GM23338 (cell line): Measurements from ENCODE around the gene GRAMD1B. TPM values are rescaled to one million over a fixed set of nuclear protein-coding genes. Genes with fewer than 3 reads are reported as not detected.

ENCODE experiments used
- ATAC-seq: fragments of 200-7000 bp; cut with Tn5 transposase; 3 replicates; pipeline ENCODE4 v1.9.1; 2020
- DNase-seq: peaks from one replicate; pipeline ENCODE4 v3.0.0-alpha.2; 2015; ENCODE audit warnings: low spot score
- H2AFZ ChIP-seq: fragments of 200-600 bp; sonication (generic); 2 replicates; pipeline ENCODE4 v1.8.0; 2016; ENCODE audit warnings: antibody characterized with exemption, mild to moderate bottlenecking, moderate library complexity
- H3F3A ChIP-seq: fragments of 200-600 bp; sonication (generic); replicated peaks from 2 replicates; pipeline ENCODE4 v1.8.0; 2017; ENCODE audit warnings: antibody characterized with exemption, mixed run types, low read depth
- H3K27ac ChIP-seq: fragments of 200-600 bp; sonication (generic); 2 replicates; pipeline ENCODE4 v1.6.1; 2016; ENCODE audit warnings: low read depth
- H3K27me3 ChIP-seq: fragments of 200-600 bp; sonication (generic); 2 replicates; pipeline ENCODE4 v1.8.0; 2016; ENCODE audit warnings: mild to moderate bottlenecking, mixed run types, moderate library complexity; ENCODE audit not compliant: insufficient read depth
- H3K36me3 ChIP-seq: fragments of 200-600 bp; sonication (generic); 2 replicates; pipeline ENCODE4 v1.8.0; 2016; ENCODE audit warnings: mild to moderate bottlenecking; ENCODE audit not compliant: insufficient read depth
- H3K4me1 ChIP-seq: fragments of 200-600 bp; sonication (generic); 2 replicates; pipeline ENCODE4 v1.8.0; 2016; ENCODE audit warnings: mild to moderate bottlenecking, moderate library complexity; ENCODE audit not compliant: insufficient read depth
- H3K4me2 ChIP-seq: fragments of 200-600 bp; sonication (generic); 2 replicates; pipeline ENCODE4 v1.7.1; 2017; ENCODE audit warnings: mixed run types
- H3K4me3 ChIP-seq: fragments of 200-600 bp; sonication (generic); 2 replicates; pipeline ENCODE4 v1.6.1; 2016; ENCODE audit warnings: mixed run types
- H3K79me2 ChIP-seq: fragments of 200-600 bp; sonication (generic); replicated peaks from 2 replicates; pipeline ENCODE4 v1.8.0; 2017; ENCODE audit warnings: mild to moderate bottlenecking; ENCODE audit not compliant: insufficient read depth
- H3K9me2 ChIP-seq: fragments of 200-600 bp; sonication (generic); 2 replicates; pipeline ENCODE4 v1.8.0; 2017; ENCODE audit not compliant: insufficient read depth
- H4K20me1 ChIP-seq: fragments of 200-600 bp; sonication (generic); replicated peaks from 2 replicates; pipeline ENCODE4 v1.8.0; 2017; ENCODE audit warnings: mild to moderate bottlenecking; ENCODE audit not compliant: insufficient read depth
- H3K27ac Mint-ChIP-seq: 2 replicates; pipeline ENCODE4 v1.8.0; 2020; ENCODE audit warnings: inconsistent platforms, mild to moderate bottlenecking, moderate library complexity, mixed read lengths
- H3K27me3 Mint-ChIP-seq: 3 replicates; pipeline ENCODE4 v1.8.0; 2022; ENCODE audit warnings: low read depth, mild to moderate bottlenecking, moderate library complexity, mixed read lengths, inconsistent platforms; ENCODE audit not compliant: insufficient read depth, poor library complexity
- H3K36me3 Mint-ChIP-seq: 3 replicates; pipeline ENCODE4 v1.8.0; 2021; ENCODE audit warnings: low read depth, mild to moderate bottlenecking, inconsistent platforms, moderate library complexity, mixed read lengths
- H3K4me1 Mint-ChIP-seq: 3 replicates; pipeline ENCODE4 v1.8.0; 2020; ENCODE audit warnings: mild to moderate bottlenecking, inconsistent platforms, mixed read lengths
- H3K4me3 Mint-ChIP-seq: 3 replicates; pipeline ENCODE4 v1.8.0; 2021; ENCODE audit warnings: moderate library complexity, mild to moderate bottlenecking, inconsistent platforms, mixed read lengths
- H3K9me3 Mint-ChIP-seq: 3 replicates; pipeline ENCODE4 v1.8.0; 2020; ENCODE audit warnings: moderate library complexity, mild to moderate bottlenecking, inconsistent platforms, mixed read lengths
- CREB1 ChIP-seq: fragments of 250-450 bp; sonication (Bioruptor Pico); IDR thresholded peaks from 2 replicates; pipeline ENCODE4 v1.5.0; 2020; ENCODE audit warnings: low read depth, mild to moderate bottlenecking, moderate library complexity
- CTCF ChIP-seq, 2 experiments: fragments of 200-600 bp in 1 of 2; sonication (generic) in 1 of 2; conservative IDR thresholded peaks; 2 replicates each; pipeline versions ENCODE4 v1.5.1 to v1.6.1; 2016 to 2017; ENCODE audit warnings: antibody characterized with exemption in 2 of 2, low read depth in 2 of 2, mild to moderate bottlenecking in 2 of 2, moderate library complexity in 1 of 2
- ETS1 ChIP-seq: IDR thresholded peaks from 2 replicates; pipeline ENCODE4 v1.6.1; 2016; ENCODE audit warnings: antibody characterized with exemption
- EZH2 ChIP-seq: fragments of 200-600 bp; sonication (generic); IDR thresholded peaks from one replicate; pipeline ENCODE4 v1.8.0; 2017; ENCODE audit warnings: antibody characterized with exemption, mild to moderate bottlenecking, low read depth; ENCODE audit not compliant: unreplicated experiment
- EZH2phosphoT487 ChIP-seq: fragments of 200-600 bp; sonication (generic); IDR thresholded peaks from one replicate; pipeline ENCODE4 v1.8.1; 2018; ENCODE audit warnings: antibody characterized with exemption; ENCODE audit not compliant: unreplicated experiment
- JUNB ChIP-seq: IDR thresholded peaks from one replicate; pipeline ENCODE4 v1.6.1; 2016; ENCODE audit warnings: antibody characterized with exemption; ENCODE audit not compliant: unreplicated experiment
- NANOG ChIP-seq: IDR thresholded peaks from 2 replicates; pipeline ENCODE4 v1.6.1; 2016; ENCODE audit warnings: antibody characterized with exemption, borderline replicate concordance
- POLR2AphosphoS5 ChIP-seq: IDR thresholded peaks from 2 replicates; pipeline ENCODE4 v1.6.1; 2016; ENCODE audit warnings: antibody characterized with exemption, low read depth
- REST ChIP-seq: IDR thresholded peaks from one replicate; pipeline ENCODE4 v1.6.1; 2018; ENCODE audit warnings: antibody characterized with exemption; ENCODE audit not compliant: unreplicated experiment
- STAT1 ChIP-seq: IDR thresholded peaks from one replicate; pipeline ENCODE4 v1.6.1; 2016; ENCODE audit warnings: antibody characterized with exemption; ENCODE audit not compliant: unreplicated experiment
- ZNF114 ChIP-seq: fragments of 250-450 bp; sonication (Bioruptor Pico); IDR thresholded peaks from 2 replicates; pipeline ENCODE4 v1.5.0; 2020; ENCODE audit warnings: mild to moderate bottlenecking, moderate library complexity
- ZNF331 ChIP-seq: fragments of 250-450 bp; sonication (Bioruptor Pico); IDR thresholded peaks from 2 replicates; pipeline ENCODE4 v1.5.0; 2020; ENCODE audit warnings: low read depth, mild to moderate bottlenecking, moderate library complexity
- ZNF462 ChIP-seq: fragments of 250-450 bp; sonication (Bioruptor Pico); IDR thresholded peaks from 2 replicates; pipeline ENCODE4 v1.5.0; 2020; ENCODE audit warnings: mild to moderate bottlenecking, moderate library complexity
- polyA plus RNA-seq: library from polyadenylated mRNA; unstranded; fragments of >200 nt; fragmentation: Nextera tagmentation; extraction: Ambion mirVana; gene quantifications from 2 replicates; pipeline ENCODE4 v1.2.1, GENCODE V29; 2016
- total RNA-seq: library from RNA; depleted of rRNA; stranded (reverse); fragments of >200 nt; shearing (Covaris generic); gene quantifications from 2 replicates; pipeline ENCODE4 v1.2.3, GENCODE V29; 2014

GRAMD1B gene
- total and polyA plus RNA-seq, 2 experiments from 2014 or later, result 3.7 to 24.3 TPM

GRCh38 chr11:123570939-123571580 is 141.0 kb downstream of the GRAMD1B start:
- Histone ChIP-seq H3K9me2 (no peaks in the 10 kb centered on the region), H3K4me1 (peaks cover 11% of the 10 kb centered on the region; the same call in 1 of the 2 replicates), H3K27ac (no peak overlapping the region), H4K20me1 (no peaks in the 10 kb centered on the region), H3K79me2 (peaks cover under 1% of the 10 kb centered on the region; the same call in 1 of the 2 replicates), H3K4me2 (no peak overlapping the region), H2AFZ (no peak overlapping the region), H3K4me3 (no peak overlapping the region), H3F3A (no peaks in the 10 kb centered on the region), H3K36me3 (no peaks in the 10 kb centered on the region), H3K27me3 (no peaks in the 10 kb centered on the region)
- DNase-seq, result no peak
- ATAC-seq, result no peak
- H3K4me3 Mint-ChIP-seq, result no peak overlapping the region
- H3K27ac Mint-ChIP-seq, result no peak overlapping the region
- peaks cover 43% of the 10 kb centered on the region for H3K4me1 Mint-ChIP-seq
- H3K9me3 Mint-ChIP-seq, result no peaks in the 10 kb centered on the region; the same call in 2 of the 3 replicates
- no peaks in the 10 kb centered on the region for H3K36me3 Mint-ChIP-seq
- no peak for TF ChIP-seq REST
- no peak for TF ChIP-seq ETS1
- no peak for TF ChIP-seq ZNF114 (CRISPR knock-in tag)
- no peak for TF ChIP-seq CTCF (conservative IDR thresholded peaks at IDR 0.05; ENCODE audit: low read depth in 2 of 2)
- no peak for TF ChIP-seq ZNF462 (CRISPR knock-in tag)
- TF ChIP-seq EZH2phosphoT487, result no peak
- TF ChIP-seq EZH2, result no peak
- TF ChIP-seq JUNB, result no peak
- no peak for TF ChIP-seq CREB1 (CRISPR knock-in tag)
- TF ChIP-seq STAT1, result no peak
- no peak for TF ChIP-seq NANOG
- no peak for TF ChIP-seq POLR2AphosphoS5
- no peak for TF ChIP-seq ZNF331 (CRISPR knock-in tag)
- H3K27me3 Mint-ChIP-seq, result peaks cover 4% of the 10 kb centered on the region
